Right ventricle myocardium superior (tissue), 1 donor: ENCODE data around the gene GUCY2C. TPM values are rescaled to one million over a fixed set of nuclear protein-coding genes. Genes with fewer than 3 reads are reported as not detected.
A peak's percentile ranks its signal among the peaks of the same experiment; 100 is the strongest.
"Not testable (repeated sequence)": the region's sequence is repeated elsewhere in the genome, so short reads cannot be mapped to it uniquely, and the experiment has no call there.

Source experiments
- ATAC-seq: fragments of 200-7000 bp; cut with Tn5 transposase; one replicate; pipeline ENCODE4 v1.9.1; 2020; ENCODE audit warnings: mild to moderate bottlenecking; ENCODE audit not compliant: poor library complexity
- DNase-seq: peaks from one replicate; pipeline ENCODE4 v3.0.0-alpha.2; 2020
- intact Hi-C: fragments of 100-400 bp; cut with DNase I; formaldehyde crosslinking; loops from one replicate; pipeline ENCODE4 v1.11.2; 2022
- total RNA-seq: library from RNA; stranded (reverse); fragmentation: NEBNext Ultra II Directional; extraction: Animal tissue kit (Norgen Biotek cat#: 25700); gene quantifications from one replicate; pipeline ENCODE4 v1.2.1, GENCODE V29; 2021
- donor health status: DM: no; HTN: yes; CAD: no; lungs with severe emphysema.

The GUCY2C gene
- total RNA-seq, 1 donor from 2014 or later, result not detected

GRCh38 chr12:14691560-14691959 is 4.8 kb downstream of the GUCY2C start:
- DNase-seq, result peak; percentile 54
- intact Hi-C loops, result no loop called here
- ATAC-seq, result peak; percentile 97

GRCh38 chr12:14689996-14690395 is 6.4 kb downstream of the GUCY2C start:
- ATAC-seq (no peak), DNase-seq (no peak)
- intact Hi-C loops, result no loop called here

GRCh38 chr12:14689144-14689543 is 7.3 kb downstream of the GUCY2C start:
- ATAC-seq (no peak), DNase-seq (no peak)
- intact Hi-C loops, result no loop called here

GRCh38 chr12:14682231-14682630 is 14.2 kb downstream of the GUCY2C start:
- intact Hi-C loops, DNase-seq, ATAC-seq: not testable (repeated sequence)

GRCh38 chr12:14681625-14682024 is 14.8 kb downstream of the GUCY2C start:
- DNase-seq (no peak), ATAC-seq (no peak)
- intact Hi-C loops, result no loop called here

GRCh38 chr12:14681190-14681589 is 15.2 kb downstream of the GUCY2C start:
- intact Hi-C loops, result no loop called here
- DNase-seq (no peak), ATAC-seq (no peak)

GRCh38 chr12:14678547-14679150 is 17.8 kb downstream of the GUCY2C start:
- no peak for ATAC-seq
- intact Hi-C loops, result no loop called here
- no peak for DNase-seq

- DNase-seq (no peak), ATAC-seq (peak; percentile 72)
- intact Hi-C loops, result loop anchor here (10.0 kb wide), 1 partner anchor 434 kb away; no protein-coding TSS in a partner anchor
These were observed 27.8 kb downstream of the GUCY2C start for GRCh38 chr12:14668591-14668990.

- ATAC-seq (no peak), DNase-seq (no peak)
- intact Hi-C loops, result loop anchor here (10.0 kb wide), 1 partner anchor 431 kb away; no protein-coding TSS in a partner anchor
These were observed 30.7 kb downstream of the GUCY2C start for GRCh38 chr12:14665354-14666348.

- no peak for DNase-seq
- ATAC-seq, result peak; percentile 53
- intact Hi-C loops, result loop anchor here (10.0 kb wide), 1 partner anchor 430 kb away; no protein-coding TSS in a partner anchor
These were observed 31.9 kb downstream of the GUCY2C start for GRCh38 chr12:14664434-14665023.

GRCh38 chr12:14663002-14663401 is 33.4 kb downstream of the GUCY2C start:
- no peak for DNase-seq
- no peak for ATAC-seq
- intact Hi-C loops, result loop anchor here (10.0 kb wide), 1 partner anchor 428 kb away; no protein-coding TSS in a partner anchor

GRCh38 chr12:14656846-14657245 is 39.6 kb downstream of the GUCY2C start:
- intact Hi-C loops, result no loop called here
- no peak for DNase-seq
- no peak for ATAC-seq

GRCh38 chr12:14655284-14655683 is 41.1 kb downstream of the GUCY2C start:
- DNase-seq, result no peak
- intact Hi-C loops, result no loop called here
- ATAC-seq, result no peak

- intact Hi-C loops, result no loop called here
- ATAC-seq (no peak), DNase-seq (no peak)
These were observed 41.6 kb downstream of the GUCY2C start for GRCh38 chr12:14654842-14655241.

- ATAC-seq (no peak), DNase-seq (no peak)
- intact Hi-C loops, result no loop called here
These were observed 42.0 kb downstream of the GUCY2C start for GRCh38 chr12:14654416-14654815.

GRCh38 chr12:14652483-14652882 is 43.9 kb downstream of the GUCY2C start:
- intact Hi-C loops, result no loop called here
- ATAC-seq, result no peak
- DNase-seq, result no peak

GRCh38 chr12:14651371-14651770 is 45.0 kb downstream of the GUCY2C start:
- DNase-seq, result no peak
- intact Hi-C loops, result no loop called here
- no peak for ATAC-seq

- peak; percentile 83 for ATAC-seq
- DNase-seq, result no peak
- intact Hi-C loops, result no loop called here
These were observed 45.6 kb downstream of the GUCY2C start for GRCh38 chr12:14650789-14651188.

- no peak for DNase-seq
- ATAC-seq, result no peak
- intact Hi-C loops, result no loop called here
These were observed 49.2 kb downstream of the GUCY2C start for GRCh38 chr12:14647028-14647750.
